ENCODE data around the gene FADD. TPM values are rescaled to one million over a fixed set of nuclear protein-coding genes. Genes with fewer than 3 reads are reported as not detected.

Gene FADD
- total RNA-seq, 2 donors from 2014 or later = 16.0 to 18.4 TPM

DNA sequence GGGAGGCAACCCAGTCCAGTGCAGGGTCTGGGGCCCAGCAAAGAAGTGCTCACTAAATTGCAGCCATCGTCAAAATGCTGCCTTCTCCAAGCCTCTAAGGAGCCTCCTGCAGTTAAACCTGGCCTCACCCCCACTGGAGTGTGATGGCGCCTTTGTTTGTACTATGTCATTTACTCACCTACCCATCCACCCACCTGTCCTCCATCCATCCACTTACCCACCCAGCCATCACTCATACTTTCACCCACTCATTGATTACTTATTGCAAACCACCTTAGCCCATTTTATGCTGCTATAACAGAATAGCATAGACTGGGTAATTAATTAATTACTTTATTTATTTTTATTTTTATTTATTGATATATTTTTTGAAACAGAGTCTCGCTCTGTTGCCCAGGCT lies 38.6 kb downstream of the FADD start:
- H3K9me3 ChIP-seq = no peaks in the 10 kb centered on the region
- DNase-seq (ENCODE audit: low spot score) = no peak
- TF ChIP-seq, protein P1, sequence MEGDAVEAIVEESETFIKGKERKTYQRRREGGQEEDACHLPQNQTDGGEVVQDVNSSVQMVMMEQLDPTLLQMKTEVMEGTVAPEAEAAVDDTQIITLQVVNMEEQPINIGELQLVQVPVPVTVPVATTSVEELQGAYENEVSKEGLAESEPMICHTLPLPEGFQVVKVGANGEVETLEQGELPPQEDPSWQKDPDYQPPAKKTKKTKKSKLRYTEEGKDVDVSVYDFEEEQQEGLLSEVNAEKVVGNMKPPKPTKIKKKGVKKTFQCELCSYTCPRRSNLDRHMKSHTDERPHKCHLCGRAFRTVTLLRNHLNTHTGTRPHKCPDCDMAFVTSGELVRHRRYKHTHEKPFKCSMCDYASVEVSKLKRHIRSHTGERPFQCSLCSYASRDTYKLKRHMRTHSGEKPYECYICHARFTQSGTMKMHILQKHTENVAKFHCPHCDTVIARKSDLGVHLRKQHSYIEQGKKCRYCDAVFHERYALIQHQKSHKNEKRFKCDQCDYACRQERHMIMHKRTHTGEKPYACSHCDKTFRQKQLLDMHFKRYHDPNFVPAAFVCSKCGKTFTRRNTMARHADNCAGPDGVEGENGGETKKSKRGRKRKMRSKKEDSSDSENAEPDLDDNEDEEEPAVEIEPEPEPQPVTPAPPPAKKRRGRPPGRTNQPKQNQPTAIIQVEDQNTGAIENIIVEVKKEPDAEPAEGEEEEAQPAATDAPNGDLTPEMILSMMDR (IDR thresholded peaks at IDR 0.05) = no peak
- TF ChIP-seq POLR2A (IDR thresholded peaks at IDR 0.05) = no peak
- no peak for TF ChIP-seq POLR2AphosphoS5 (IDR thresholded peaks at IDR 0.05)
- intact Hi-C loops (cut with DNase I) = no loop called here
- WGBS = 69% methylated on average over 3 of the region's 3 CpGs
- H3K4me3 ChIP-seq = no peak overlapping the region
- H3K27me3 ChIP-seq (replicated peaks; ENCODE audit: insufficient read depth) = no peaks in the 10 kb centered on the region
- no peaks in the 10 kb centered on the region for H3K36me3 ChIP-seq
- H3K27ac ChIP-seq = no peak overlapping the region
- H3K4me1 ChIP-seq (replicated peaks) = no peaks in the 10 kb centered on the region

DNA sequence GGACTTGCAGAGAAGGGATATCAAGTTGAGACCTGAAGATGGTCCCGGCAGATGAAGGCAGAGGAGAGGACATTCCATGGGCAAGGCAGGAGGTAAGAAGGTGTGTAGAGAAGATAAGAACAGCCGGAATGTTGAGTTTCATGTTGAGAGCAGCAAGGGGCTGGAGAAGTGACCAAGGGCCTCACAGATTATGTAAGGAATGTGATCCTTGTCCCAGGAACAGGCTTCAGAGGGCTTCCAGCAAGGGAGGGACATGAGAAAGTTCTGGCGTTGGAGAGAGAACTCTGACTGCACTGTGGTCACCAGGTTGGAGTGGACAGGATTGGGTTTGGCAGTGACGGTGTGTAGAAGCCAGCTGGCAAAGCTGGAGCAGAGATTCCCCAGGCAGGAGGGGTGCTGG lies 39.8 kb downstream of the FADD start:
- 70% methylated on average over 4 of the region's 4 CpGs for WGBS
- no peaks in the 10 kb centered on the region for H3K36me3 ChIP-seq
- no peaks in the 10 kb centered on the region for H3K4me1 ChIP-seq (replicated peaks)
- H3K27ac ChIP-seq = no peak overlapping the region
- TF ChIP-seq, protein P1 (IDR thresholded peaks at IDR 0.05) = no peak
- no peak for TF ChIP-seq POLR2AphosphoS5 (IDR thresholded peaks at IDR 0.05)
- no peak for TF ChIP-seq POLR2A (IDR thresholded peaks at IDR 0.05)
- DNase-seq (ENCODE audit: low spot score) = no peak
- intact Hi-C loops (cut with DNase I) = no loop called here
- no peaks in the 10 kb centered on the region for H3K9me3 ChIP-seq
- H3K27me3 ChIP-seq (replicated peaks; ENCODE audit: insufficient read depth) = no peaks in the 10 kb centered on the region
- H3K4me3 ChIP-seq = no peak overlapping the region

DNA sequence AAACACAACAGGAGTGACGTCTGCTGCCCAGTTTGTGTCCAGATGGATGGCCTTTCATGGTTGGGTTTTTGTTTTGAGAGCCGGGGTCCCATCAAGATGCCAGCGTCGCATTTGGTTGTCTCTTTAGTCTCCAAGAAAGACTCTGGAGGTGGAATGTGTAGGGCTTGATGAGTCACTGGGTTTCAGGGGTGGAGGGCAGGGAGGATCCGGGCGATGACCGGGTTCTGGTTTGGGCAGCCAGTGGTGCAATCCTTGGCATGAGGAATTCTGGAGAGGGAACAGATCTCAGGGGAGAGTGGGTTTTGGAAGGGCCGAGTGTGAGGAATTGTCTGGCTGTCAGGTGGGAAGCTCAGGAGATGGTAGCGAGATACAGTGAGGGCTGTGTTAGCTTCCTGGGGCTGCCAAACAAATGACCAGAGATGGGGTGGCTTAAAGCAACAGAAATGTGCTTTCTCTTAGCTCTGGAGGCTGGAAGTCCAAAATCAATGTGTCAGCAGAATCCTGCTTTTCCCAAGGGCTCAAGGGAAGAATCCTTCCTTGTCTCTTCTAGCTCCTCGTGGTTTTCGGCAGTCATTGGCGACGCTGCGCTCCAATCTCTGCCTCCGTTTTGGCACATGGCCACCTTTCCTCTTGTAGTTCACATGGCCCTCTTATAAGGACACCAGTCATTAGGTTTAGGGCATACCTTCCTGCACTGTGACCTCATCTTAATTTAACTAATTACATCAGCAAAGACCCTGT lies 41.0 kb downstream of the FADD start:
- 88% methylated on average over 15 of the region's 15 CpGs for WGBS
- Histone ChIP-seq H3K27me3 (replicated peaks; ENCODE audit: insufficient read depth) (no peaks in the 10 kb centered on the region), H3K4me1 (replicated peaks) (no peaks in the 10 kb centered on the region), H3K4me3 (no peak overlapping the region), H3K9me3 (no peaks in the 10 kb centered on the region), H3K36me3 (no peaks in the 10 kb centered on the region), H3K27ac (no peak overlapping the region)
- no peak for DNase-seq (ENCODE audit: low spot score)
- TF ChIP-seq POLR2A (IDR thresholded peaks at IDR 0.05) = no peak
- TF ChIP-seq POLR2AphosphoS5 (IDR thresholded peaks at IDR 0.05) = no peak
- TF ChIP-seq, protein P1 (IDR thresholded peaks at IDR 0.05) = no peak
- intact Hi-C loops (cut with DNase I) = no loop called here

DNA sequence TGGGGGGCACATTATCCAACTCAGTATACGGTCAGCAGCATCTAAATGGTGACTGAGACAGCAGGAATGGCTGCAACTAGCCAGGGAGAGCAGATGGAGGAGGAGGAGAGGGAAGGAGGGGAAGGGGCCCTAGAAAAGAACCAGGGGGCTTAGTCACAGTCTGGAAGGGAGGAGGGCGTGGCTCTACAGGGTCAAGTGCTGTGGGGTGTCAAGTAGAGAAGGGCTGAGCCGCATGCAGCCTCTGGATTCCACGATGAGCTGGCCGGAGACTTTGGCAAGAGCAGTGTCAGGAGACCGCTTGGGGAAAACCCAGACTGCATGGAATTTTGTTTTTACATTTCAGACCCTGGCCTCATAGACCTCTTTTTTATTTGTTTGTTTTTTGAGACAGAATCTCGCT lies 41.6 kb downstream of the FADD start:
- Histone ChIP-seq H3K27ac (no peak overlapping the region), H3K4me3 (no peak overlapping the region), H3K27me3 (replicated peaks; ENCODE audit: insufficient read depth) (no peaks in the 10 kb centered on the region), H3K4me1 (replicated peaks) (no peaks in the 10 kb centered on the region), H3K9me3 (no peaks in the 10 kb centered on the region), H3K36me3 (no peaks in the 10 kb centered on the region)
- TF ChIP-seq POLR2AphosphoS5 (IDR thresholded peaks at IDR 0.05) (no peak), POLR2A (IDR thresholded peaks at IDR 0.05) (no peak)
- TF ChIP-seq, protein P1 (IDR thresholded peaks at IDR 0.05) = no peak
- intact Hi-C loops (cut with DNase I) = no loop called here
- 69% methylated on average over 7 of the region's 7 CpGs for WGBS
- DNase-seq (ENCODE audit: low spot score) = no peak

DNA sequence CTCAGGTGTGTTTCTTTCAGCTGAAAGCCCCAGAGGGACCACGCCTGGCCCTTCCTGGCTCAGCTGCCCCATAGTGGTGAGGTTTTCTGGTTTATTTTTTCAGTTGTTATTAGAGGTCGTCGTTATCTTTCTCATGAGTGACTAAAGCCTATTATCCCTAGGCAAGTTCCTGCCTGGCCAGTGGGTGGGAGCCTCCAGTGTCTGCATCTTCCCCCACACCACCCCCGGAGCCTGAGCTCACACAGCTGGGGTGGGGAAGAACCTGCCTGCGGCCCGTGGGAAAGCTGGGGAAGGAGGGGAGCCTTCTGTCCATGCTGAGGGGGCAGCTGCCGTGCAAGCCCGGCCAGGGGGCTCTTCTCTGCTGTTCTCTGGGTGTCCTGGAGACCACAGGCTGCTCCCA lies 43.1 kb downstream of the FADD start:
- TF ChIP-seq POLR2A (IDR thresholded peaks at IDR 0.05) = no peak
- TF ChIP-seq, protein P1 (IDR thresholded peaks at IDR 0.05) = no peak
- TF ChIP-seq POLR2AphosphoS5 (IDR thresholded peaks at IDR 0.05) = no peak
- Histone ChIP-seq H3K27ac (no peak overlapping the region), H3K36me3 (no peaks in the 10 kb centered on the region), H3K27me3 (replicated peaks; ENCODE audit: insufficient read depth) (no peaks in the 10 kb centered on the region), H3K4me3 (no peak overlapping the region), H3K4me1 (replicated peaks) (no peaks in the 10 kb centered on the region), H3K9me3 (no peaks in the 10 kb centered on the region)
- DNase-seq (ENCODE audit: low spot score) = no peak
- intact Hi-C loops (cut with DNase I) = no loop called here
- whole genome bisulfite sequencing = 51% methylated on average over 8 of the region's 8 CpGs

Measured in prostate gland (tissue), 2 donors.